Activated naive CD8-positive, alpha-beta T cell treated with anti-CD3 and anti-CD28 coated beads, Interleukin-2, amount 50 U/mL, for 24 hours (primary cell): Measurements from ENCODE around the gene GPR26.

Experiments
- ATAC-seq: fragments of 150-1000 bp; cut with Tn5 transposase; one replicate; pipeline ENCODE4 v1.10.0; 2021
- DNase-seq: peaks from one replicate; pipeline ENCODE4 v3.0.0; 2021
- H3K27ac Mint-ChIP-seq: one replicate; pipeline ENCODE4 v1.8.0; 2021; ENCODE audit warnings: mild to moderate bottlenecking, mixed read lengths
- H3K27me3 Mint-ChIP-seq: one replicate; pipeline ENCODE4 v1.8.0; 2021; ENCODE audit warnings: mixed read lengths
- H3K36me3 Mint-ChIP-seq: one replicate; pipeline ENCODE4 v1.8.0; 2021; ENCODE audit warnings: low read depth, mixed read lengths
- H3K4me1 Mint-ChIP-seq: one replicate; pipeline ENCODE4 v1.8.0; 2021; ENCODE audit warnings: mixed read lengths
- H3K4me3 Mint-ChIP-seq: one replicate; pipeline ENCODE4 v1.8.0; 2021; ENCODE audit warnings: mild to moderate bottlenecking, moderate library complexity, mixed read lengths
- H3K9me3 Mint-ChIP-seq: one replicate; pipeline ENCODE4 v1.8.0; 2021; ENCODE audit warnings: mixed read lengths

GPR26 gene

DNA sequence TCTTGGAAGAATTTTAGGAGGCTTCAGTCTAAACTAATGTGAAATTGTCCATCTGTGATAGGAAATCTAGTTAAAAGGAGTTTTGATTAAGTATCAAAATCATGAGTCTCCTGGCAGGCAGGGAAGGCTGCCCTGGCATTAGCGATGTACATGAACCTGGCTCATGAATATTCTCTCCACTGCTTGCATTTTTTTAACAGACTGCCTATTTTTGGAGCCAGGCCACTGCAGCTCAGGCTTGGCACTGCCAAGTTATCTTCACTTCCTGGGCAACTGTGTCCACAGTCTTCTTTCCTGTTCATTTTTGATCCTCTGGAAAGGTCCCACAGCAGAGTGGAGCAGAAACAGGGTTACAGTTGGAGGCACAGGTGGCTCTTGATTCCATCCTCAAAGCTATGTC lies 7.0 kb downstream of the GPR26 start:
- no peak overlapping the region for H3K27ac Mint-ChIP-seq
- H3K36me3 Mint-ChIP-seq, result no peaks in the 10 kb centered on the region
- H3K4me3 Mint-ChIP-seq, result no peak overlapping the region
- H3K4me1 Mint-ChIP-seq, result no peaks in the 10 kb centered on the region
- DNase-seq (no peak), ATAC-seq (no peak)
- H3K9me3 Mint-ChIP-seq, result no peaks in the 10 kb centered on the region
- H3K27me3 Mint-ChIP-seq, result no peaks in the 10 kb centered on the region

DNA sequence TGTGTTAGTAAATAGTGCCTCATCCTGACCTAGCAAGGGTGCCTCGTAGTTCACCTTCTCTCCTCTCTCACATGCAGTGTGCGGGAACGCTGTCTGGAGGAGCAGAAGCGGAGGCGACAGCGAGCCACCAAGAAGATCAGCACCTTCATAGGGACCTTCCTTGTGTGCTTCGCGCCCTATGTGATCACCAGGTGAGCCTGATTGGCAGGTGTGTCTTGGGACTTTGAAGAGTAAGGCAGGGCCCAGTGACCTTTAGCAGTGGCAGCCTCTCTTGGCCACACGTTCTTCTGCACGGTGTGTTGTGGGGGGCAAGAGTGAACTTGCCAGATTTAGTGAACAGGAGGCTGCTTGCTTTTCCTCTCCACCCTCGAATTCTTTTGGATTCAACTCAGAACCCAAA lies 8.6 kb downstream of the GPR26 start:
- H3K4me3 Mint-ChIP-seq, result no peak overlapping the region
- no peaks in the 10 kb centered on the region for H3K4me1 Mint-ChIP-seq
- H3K9me3 Mint-ChIP-seq, result no peaks in the 10 kb centered on the region
- H3K36me3 Mint-ChIP-seq, result no peaks in the 10 kb centered on the region
- no peak overlapping the region for H3K27ac Mint-ChIP-seq
- peaks cover 4% of the 10 kb centered on the region for H3K27me3 Mint-ChIP-seq
- DNase-seq (no peak), ATAC-seq (no peak)

DNA sequence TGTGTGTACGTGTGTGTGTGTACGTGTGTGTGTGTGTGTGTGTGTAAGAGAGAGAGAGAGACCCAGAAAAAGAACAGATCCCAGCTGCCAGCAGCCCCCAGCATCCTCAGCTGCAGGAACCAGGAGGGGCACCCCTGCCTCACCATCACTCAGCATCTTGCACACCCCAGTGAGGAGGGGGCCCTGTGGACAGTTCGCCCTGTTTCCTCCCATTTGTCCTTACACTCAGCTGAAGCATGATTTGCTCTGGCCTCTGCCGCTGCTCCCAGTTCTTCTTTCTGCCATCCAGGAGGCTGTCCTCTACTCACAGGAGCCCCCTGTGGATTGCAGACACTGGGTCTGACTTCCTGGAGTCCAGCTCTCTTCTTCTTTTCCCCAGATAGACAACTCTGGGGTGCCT lies 9.7 kb downstream of the GPR26 start:
- H3K27ac Mint-ChIP-seq, result no peak overlapping the region
- no peaks in the 10 kb centered on the region for H3K4me1 Mint-ChIP-seq

DNA sequence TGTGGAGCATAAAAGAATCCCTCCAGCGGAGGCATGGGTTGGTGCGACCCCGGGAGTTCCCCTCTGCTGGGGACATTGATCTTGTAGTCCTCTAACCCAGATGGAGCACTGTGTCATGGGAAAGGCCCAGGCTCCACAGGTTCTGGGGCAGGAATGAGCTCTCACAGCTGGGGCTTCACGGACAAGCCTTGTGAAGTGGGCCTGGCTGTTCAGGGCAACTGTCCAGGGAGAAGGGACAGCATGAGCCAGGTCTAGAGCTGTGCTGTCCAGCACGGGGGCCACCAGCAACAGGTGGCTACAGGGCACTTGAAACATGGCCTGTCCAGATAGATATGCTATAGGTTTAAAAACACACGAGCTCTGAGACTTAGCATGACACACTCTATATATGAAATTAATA lies 11.4 kb downstream of the GPR26 start:
- Mint-ChIP-seq H3K9me3 (no peaks in the 10 kb centered on the region), H3K27me3 (peaks cover 4% of the 10 kb centered on the region), H3K27ac (no peak overlapping the region), H3K4me1 (no peaks in the 10 kb centered on the region), H3K36me3 (no peaks in the 10 kb centered on the region), H3K4me3 (no peak overlapping the region)
- no peak for DNase-seq
- ATAC-seq, result no peak

More for the DNA sequence above, 9.7 kb downstream of the GPR26 start:
- no peaks in the 10 kb centered on the region for H3K9me3 Mint-ChIP-seq
- H3K4me3 Mint-ChIP-seq, result no peak overlapping the region
- no peaks in the 10 kb centered on the region for H3K36me3 Mint-ChIP-seq
- H3K27me3 Mint-ChIP-seq, result peaks cover 4% of the 10 kb centered on the region
- ATAC-seq, result no peak
- no peak for DNase-seq

DNA sequence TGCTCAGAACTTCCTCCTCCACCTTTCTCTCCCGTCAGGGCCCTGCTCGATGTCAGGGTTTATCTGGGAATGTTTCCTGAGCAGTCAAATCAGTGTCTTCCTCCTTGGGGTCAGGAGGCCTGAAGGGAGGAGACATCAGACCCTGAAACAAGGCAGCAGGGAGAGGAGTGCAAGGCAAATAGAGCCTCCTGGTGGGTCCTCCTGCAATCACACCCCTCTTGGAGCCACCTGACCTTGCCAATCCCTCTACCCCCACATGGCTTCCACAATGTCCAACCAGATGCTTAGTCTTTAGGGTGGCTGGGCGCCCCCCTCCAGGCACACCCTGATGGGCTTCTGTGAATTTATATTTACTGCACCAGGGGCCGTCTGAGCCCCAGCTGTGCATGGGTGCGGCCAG lies 12.2 kb downstream of the GPR26 start:
- Mint-ChIP-seq H3K27me3 (peaks cover 4% of the 10 kb centered on the region), H3K27ac (no peak overlapping the region), H3K9me3 (no peaks in the 10 kb centered on the region), H3K36me3 (no peaks in the 10 kb centered on the region), H3K4me1 (no peaks in the 10 kb centered on the region), H3K4me3 (no peak overlapping the region)
- DNase-seq (no peak), ATAC-seq (no peak)

DNA sequence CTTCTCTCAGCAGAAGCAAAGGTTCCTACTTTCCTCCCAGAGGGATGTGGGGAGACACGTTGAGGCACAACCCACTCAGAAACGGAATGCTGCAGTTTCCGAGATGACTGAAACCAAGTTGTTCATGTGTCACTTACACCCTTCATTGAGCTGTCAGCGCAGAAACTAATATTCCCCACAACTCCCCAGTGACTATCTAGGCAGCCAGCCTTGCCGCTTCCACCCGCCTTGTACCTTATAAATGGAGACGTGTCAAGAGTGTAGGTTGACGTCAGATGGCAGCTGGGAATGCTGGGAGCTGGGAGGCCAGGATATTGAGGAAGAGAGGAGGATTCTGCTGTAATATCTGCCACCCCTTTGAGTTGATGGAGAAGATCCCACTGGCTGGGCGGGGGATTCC lies 15.1 kb downstream of the GPR26 start:
- Mint-ChIP-seq H3K36me3 (no peaks in the 10 kb centered on the region), H3K27ac (no peak overlapping the region), H3K27me3 (peaks cover 4% of the 10 kb centered on the region), H3K9me3 (no peaks in the 10 kb centered on the region), H3K4me3 (no peak overlapping the region), H3K4me1 (no peaks in the 10 kb centered on the region)
- no peak for DNase-seq
- no peak for ATAC-seq

DNA sequence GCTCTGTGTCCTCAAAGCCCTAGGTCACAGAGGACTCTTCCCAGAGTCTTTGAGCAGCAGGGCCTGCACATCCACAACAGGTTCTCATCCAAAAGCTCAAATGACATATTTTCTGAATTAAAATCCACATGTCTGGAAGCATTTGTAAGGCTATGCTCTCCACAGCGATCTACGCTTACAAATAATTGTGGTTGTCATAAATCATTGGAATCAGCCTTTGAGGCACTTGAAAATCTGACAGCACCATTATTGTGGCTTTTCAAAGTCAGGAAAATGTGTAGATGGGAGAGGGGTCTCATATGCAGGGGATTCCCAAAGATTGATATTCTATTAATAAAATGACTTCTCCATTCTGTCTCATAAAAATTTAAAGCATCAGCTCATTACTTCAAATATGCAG lies 16.3 kb downstream of the GPR26 start:
- ATAC-seq, result no peak
- Mint-ChIP-seq H3K27ac (no peak overlapping the region), H3K4me3 (no peak overlapping the region)

DNA sequence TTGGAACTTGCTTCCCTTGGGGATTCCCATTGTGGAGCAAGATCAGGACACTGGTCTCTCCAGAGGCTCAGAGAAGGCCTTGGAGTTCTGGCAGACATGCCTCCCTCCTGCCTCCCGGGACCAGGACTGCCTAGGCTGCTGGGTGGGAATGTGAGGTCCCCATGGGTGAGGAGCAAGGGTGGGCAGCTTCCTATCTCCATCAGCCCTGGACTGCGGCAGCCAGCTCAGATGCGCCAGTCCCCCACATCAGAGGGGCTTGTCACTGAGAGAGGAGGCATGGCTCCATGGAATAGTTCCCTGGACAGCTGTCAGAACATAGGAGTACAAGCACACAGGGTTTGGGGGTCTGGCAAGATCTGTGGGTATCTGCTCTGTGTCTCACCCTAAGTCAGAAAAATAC lies 17.3 kb downstream of the GPR26 start:
- DNase-seq, result no peak
- Mint-ChIP-seq H3K27me3 (peaks cover 4% of the 10 kb centered on the region), H3K27ac (no peak overlapping the region), H3K4me1 (no peaks in the 10 kb centered on the region), H3K9me3 (no peaks in the 10 kb centered on the region), H3K36me3 (no peaks in the 10 kb centered on the region), H3K4me3 (no peak overlapping the region)
- ATAC-seq, result no peak

More for the DNA sequence above, 16.3 kb downstream of the GPR26 start:
- Mint-ChIP-seq H3K4me1 (no peaks in the 10 kb centered on the region), H3K36me3 (no peaks in the 10 kb centered on the region), H3K9me3 (no peaks in the 10 kb centered on the region), H3K27me3 (peaks cover 4% of the 10 kb centered on the region)
- DNase-seq, result no peak

DNA sequence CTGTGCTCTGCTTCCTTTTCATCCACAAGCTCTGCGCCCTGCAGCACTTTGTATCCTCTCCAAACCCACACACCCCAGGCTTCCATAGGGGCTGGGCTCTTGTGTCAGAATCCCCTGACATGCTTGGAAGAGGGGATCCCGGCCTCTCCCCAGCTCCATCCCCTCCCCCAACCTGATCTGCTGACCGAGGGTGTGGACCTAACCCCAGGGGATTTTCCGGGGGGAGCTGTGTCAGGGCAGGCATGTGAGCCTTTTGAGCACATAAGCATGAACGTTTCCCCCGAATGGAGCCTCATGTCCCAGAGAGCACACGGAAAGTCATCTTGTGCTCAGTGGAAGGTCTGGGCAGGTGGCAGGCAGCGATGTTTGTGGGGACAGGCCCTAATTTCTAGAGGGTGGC lies 17.7 kb downstream of the GPR26 start:
- Mint-ChIP-seq H3K27me3 (peaks cover 2% of the 10 kb centered on the region), H3K4me1 (no peaks in the 10 kb centered on the region), H3K36me3 (no peaks in the 10 kb centered on the region), H3K27ac (no peak overlapping the region), H3K9me3 (no peaks in the 10 kb centered on the region), H3K4me3 (no peak overlapping the region)
- ATAC-seq (no peak), DNase-seq (no peak)

DNA sequence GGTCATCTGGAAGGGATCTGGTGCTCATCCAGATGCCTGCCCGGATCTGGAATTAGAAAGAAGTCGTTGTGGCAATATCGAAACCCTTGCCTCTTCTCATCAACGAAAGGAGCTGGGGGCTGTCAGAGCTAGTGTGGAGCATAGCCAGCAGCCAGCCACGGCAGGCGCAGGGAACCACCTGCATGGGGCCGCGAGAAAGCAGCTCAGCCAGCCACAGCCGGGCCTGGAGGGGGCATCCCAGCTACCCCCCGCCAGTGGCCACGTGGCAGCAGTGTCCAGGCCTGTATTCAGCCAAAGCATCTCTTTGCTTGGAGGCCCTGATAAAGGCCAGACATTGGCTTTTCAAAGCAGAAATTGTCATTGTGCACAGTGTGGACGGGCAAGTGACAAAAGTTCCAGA lies 19.1 kb downstream of the GPR26 start:
- H3K36me3 Mint-ChIP-seq, result no peaks in the 10 kb centered on the region
- ATAC-seq (no peak), DNase-seq (no peak)
- H3K9me3 Mint-ChIP-seq, result no peaks in the 10 kb centered on the region
- no peak overlapping the region for H3K4me3 Mint-ChIP-seq
- no peaks in the 10 kb centered on the region for H3K4me1 Mint-ChIP-seq
- no peaks in the 10 kb centered on the region for H3K27me3 Mint-ChIP-seq
- no peak overlapping the region for H3K27ac Mint-ChIP-seq

DNA sequence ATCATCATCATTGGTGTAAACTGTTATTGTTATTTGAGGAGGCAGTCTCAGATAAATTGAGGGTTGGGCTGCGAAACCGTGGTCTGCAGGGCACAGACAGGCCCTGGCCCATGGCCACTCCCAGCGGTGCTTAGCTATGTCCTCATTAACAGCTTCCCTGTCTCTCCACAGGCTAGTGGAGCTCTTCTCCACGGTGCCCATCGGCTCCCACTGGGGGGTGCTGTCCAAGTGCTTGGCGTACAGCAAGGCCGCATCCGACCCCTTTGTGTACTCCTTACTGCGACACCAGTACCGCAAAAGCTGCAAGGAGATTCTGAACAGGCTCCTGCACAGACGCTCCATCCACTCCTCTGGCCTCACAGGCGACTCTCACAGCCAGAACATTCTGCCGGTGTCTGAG lies 21.6 kb downstream of the GPR26 start:
- no peak for ATAC-seq
- H3K4me1 Mint-ChIP-seq, result no peaks in the 10 kb centered on the region
- H3K9me3 Mint-ChIP-seq, result no peaks in the 10 kb centered on the region
- H3K27ac Mint-ChIP-seq, result no peak overlapping the region
- H3K27me3 Mint-ChIP-seq, result no peaks in the 10 kb centered on the region
- DNase-seq, result no peak
- no peak overlapping the region for H3K4me3 Mint-ChIP-seq
- no peaks in the 10 kb centered on the region for H3K36me3 Mint-ChIP-seq

DNA sequence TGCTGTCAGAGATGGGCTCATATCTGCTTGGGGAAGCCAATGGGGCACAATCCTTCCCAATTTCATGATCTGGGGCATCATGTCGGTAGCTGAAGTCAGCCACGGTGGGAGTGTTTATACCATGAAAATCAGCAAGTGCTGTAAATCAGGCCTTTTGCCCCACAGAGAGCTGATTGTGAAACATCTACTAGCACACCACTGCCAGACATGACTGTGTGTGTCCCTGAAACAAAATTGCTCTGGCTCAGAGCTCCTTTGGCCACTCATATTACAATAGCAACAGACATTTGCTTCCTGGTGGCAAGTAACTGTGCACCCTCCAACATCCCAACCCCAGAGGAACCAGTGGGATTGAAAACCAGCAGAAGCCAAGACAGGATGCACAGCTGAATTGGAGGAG lies 23.7 kb downstream of the GPR26 start:
- H3K36me3 Mint-ChIP-seq, result no peaks in the 10 kb centered on the region
- no peak for ATAC-seq
- no peak overlapping the region for H3K27ac Mint-ChIP-seq
- no peaks in the 10 kb centered on the region for H3K9me3 Mint-ChIP-seq
- H3K4me1 Mint-ChIP-seq, result no peaks in the 10 kb centered on the region
- no peak overlapping the region for H3K4me3 Mint-ChIP-seq
- DNase-seq, result no peak
- H3K27me3 Mint-ChIP-seq, result peaks cover 7% of the 10 kb centered on the region

DNA sequence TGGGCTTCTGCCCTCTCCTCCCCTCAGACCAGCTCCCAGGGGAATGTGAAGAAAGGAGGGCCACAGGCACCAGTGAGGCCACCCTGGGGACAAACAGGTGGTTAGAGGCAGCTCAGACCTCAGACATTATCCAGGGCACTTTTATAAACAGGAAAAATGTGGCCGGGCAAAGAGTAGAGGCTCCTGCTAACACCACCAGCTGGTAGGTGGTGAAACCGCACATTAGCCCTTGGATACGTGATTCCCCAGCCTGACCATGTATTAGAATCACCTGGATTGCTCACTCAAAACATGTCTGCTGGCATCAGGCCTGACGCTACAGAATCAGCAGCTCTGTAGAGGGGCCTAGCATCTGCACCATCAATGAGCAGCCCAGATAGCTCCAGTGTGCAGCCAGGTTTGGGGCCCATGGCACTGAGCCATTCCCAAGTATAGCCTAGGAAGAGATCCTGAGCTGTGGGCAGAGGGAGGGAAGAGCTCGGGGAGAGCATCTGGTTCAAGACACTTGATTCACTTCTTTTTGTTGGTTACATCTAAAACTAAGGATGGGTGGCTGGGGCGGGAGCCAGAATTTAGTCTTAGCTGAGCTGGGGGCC lies 37.1 kb downstream of the GPR26 start:
- H3K36me3 Mint-ChIP-seq, result no peaks in the 10 kb centered on the region
- no peaks in the 10 kb centered on the region for H3K4me1 Mint-ChIP-seq
- H3K4me3 Mint-ChIP-seq, result no peak overlapping the region
- H3K27ac Mint-ChIP-seq, result no peak overlapping the region
- no peaks in the 10 kb centered on the region for H3K9me3 Mint-ChIP-seq
- peaks cover 2% of the 10 kb centered on the region for H3K27me3 Mint-ChIP-seq
- no peak for DNase-seq
- no peak for ATAC-seq

DNA sequence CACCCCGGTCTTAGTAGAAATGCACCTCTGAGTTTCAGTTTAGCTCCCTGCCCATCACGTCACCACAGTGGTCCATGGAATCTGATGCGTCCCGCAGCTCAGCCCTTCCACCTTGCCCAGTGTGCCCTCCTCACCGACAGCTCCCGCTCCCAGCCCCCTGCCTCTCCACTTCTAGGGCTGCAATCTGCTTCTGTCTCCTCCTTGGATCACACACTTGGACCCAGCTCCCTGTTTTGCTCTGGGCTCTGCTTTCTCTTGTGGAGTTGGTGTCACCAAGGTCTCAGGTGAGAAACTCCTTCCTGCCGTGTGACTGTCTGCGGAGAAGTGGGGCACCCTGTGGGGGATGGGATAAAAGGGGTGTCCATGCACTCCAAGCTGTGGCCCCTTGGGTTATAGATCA lies 37.9 kb downstream of the GPR26 start:
- Mint-ChIP-seq H3K4me1 (no peaks in the 10 kb centered on the region), H3K27ac (no peak overlapping the region), H3K36me3 (no peaks in the 10 kb centered on the region), H3K9me3 (no peaks in the 10 kb centered on the region), H3K4me3 (no peak overlapping the region), H3K27me3 (peaks cover 2% of the 10 kb centered on the region)
- DNase-seq (no peak), ATAC-seq (no peak)

DNA sequence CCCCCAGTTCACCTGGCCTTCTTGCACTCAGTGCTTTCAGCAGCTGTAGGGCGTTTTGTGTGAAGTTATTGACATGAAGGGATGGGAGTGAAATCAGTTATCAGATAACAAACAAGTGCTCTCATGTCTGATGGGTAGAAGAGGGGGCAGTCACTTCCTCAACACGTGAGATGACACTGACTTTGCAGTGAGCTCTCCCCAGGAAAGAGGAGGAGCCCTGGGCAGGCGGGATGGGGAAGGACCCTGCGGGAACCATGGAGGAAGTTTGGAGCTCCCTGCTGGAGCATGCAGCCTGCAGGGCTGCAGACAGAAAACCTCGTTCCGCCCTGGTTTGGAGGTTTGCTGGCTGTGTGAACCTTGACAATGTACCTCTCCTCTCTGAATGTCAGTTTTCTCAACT lies 38.7 kb downstream of the GPR26 start:
- Mint-ChIP-seq H3K36me3 (no peaks in the 10 kb centered on the region), H3K27me3 (peaks cover 2% of the 10 kb centered on the region), H3K27ac (no peak overlapping the region)

DNA sequence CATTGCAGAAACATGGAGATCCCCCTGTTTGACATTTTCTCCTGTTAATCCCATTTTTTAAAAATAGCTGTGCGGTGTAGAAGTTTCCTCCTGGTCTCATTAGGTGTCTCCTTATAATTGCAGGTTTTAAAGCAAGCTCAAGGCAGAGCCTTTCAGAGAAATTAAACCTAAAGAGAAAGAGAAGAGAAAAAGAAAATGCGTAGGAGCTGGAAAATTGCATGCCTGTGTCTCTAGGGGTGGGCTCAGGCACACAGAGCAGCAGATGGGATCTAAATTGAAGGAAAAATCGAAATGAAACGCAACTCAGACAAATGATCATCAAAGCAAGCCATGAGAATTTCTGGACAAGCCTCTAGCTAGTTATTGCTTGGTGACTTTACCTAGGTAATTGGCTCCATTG lies 40.1 kb downstream of the GPR26 start:
- peaks cover 2% of the 10 kb centered on the region for H3K27me3 Mint-ChIP-seq
- H3K9me3 Mint-ChIP-seq, result no peaks in the 10 kb centered on the region
- no peak for DNase-seq
- no peak overlapping the region for H3K27ac Mint-ChIP-seq
- H3K36me3 Mint-ChIP-seq, result no peaks in the 10 kb centered on the region
- no peaks in the 10 kb centered on the region for H3K4me1 Mint-ChIP-seq
- H3K4me3 Mint-ChIP-seq, result no peak overlapping the region
- ATAC-seq, result no peak

More for the DNA sequence above, 38.7 kb downstream of the GPR26 start:
- H3K4me1 Mint-ChIP-seq, result no peaks in the 10 kb centered on the region
- ATAC-seq, result no peak
- no peak for DNase-seq
- no peak overlapping the region for H3K4me3 Mint-ChIP-seq
- no peaks in the 10 kb centered on the region for H3K9me3 Mint-ChIP-seq
